ENCODE measurements around the gene MRPL40.

Gene MRPL40

DNA sequence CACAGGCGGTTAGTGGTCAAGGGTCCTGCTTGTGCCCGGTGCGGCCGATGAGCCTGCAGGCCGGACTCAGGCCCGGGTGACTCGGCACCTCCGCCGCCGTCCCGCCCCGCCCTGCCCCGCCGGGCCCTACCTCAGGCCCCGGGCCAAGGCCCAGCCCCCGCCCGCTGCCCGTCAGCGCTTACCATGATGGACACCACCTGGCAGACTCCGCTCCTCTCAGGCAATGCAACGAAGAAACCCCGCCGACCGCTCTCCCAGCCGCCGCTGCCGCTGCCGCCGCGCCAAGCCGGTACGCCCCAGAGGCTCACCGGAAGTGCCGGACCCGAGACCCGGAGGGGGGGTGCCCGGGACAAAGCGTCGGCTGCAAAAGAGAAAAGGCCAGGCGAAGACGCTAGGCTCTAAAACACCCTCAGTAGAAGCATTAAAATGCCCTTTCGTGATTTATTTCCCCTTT, 46.6 kb downstream of the MRPL40 start, which contains the start of gene UFD1 (continued):
- no peak for TF ChIP-seq SETDB1 (IDR thresholded peaks at IDR 0.05; ENCODE audit: insufficient read length, low read length)
- TF ChIP-seq ZNF362 (tag by site-specific recombination; IDR thresholded peaks at IDR 0.05), result no peak
- TF ChIP-seq HOXA7 (CRISPR knock-in tag; IDR thresholded peaks at IDR 0.05; ENCODE audit: borderline replicate concordance), result no peak
- TF ChIP-seq, protein P1, sequence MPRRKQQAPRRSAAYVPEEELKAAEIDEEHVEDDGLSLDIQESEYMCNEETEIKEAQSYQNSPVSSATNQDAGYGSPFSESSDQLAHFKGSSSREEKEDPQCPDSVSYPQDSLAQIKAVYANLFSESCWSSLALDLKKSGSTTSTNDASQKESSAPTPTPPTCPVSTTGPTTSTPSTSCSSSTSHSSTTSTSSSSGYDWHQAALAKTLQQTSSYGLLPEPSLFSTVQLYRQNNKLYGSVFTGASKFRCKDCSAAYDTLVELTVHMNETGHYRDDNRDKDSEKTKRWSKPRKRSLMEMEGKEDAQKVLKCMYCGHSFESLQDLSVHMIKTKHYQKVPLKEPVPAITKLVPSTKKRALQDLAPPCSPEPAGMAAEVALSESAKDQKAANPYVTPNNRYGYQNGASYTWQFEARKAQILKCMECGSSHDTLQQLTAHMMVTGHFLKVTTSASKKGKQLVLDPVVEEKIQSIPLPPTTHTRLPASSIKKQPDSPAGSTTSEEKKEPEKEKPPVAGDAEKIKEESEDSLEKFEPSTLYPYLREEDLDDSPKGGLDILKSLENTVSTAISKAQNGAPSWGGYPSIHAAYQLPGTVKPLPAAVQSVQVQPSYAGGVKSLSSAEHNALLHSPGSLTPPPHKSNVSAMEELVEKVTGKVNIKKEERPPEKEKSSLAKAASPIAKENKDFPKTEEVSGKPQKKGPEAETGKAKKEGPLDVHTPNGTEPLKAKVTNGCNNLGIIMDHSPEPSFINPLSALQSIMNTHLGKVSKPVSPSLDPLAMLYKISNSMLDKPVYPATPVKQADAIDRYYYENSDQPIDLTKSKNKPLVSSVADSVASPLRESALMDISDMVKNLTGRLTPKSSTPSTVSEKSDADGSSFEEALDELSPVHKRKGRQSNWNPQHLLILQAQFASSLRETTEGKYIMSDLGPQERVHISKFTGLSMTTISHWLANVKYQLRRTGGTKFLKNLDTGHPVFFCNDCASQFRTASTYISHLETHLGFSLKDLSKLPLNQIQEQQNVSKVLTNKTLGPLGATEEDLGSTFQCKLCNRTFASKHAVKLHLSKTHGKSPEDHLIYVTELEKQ (tag by site-specific recombination; IDR thresholded peaks at IDR 0.05; ENCODE audit: borderline replicate concordance), result no peak
- TF ChIP-seq SP3 (tag by site-specific recombination; IDR thresholded peaks at IDR 0.05), result no peak
- no peak for TF ChIP-seq ZNF214 (tag by site-specific recombination; IDR thresholded peaks at IDR 0.05; ENCODE audit: borderline replicate concordance)
- no peak for TF ChIP-seq ZNF747 (tag by site-specific recombination; IDR thresholded peaks at IDR 0.05)
- TF ChIP-seq ZNF292 (tag by site-specific recombination; IDR thresholded peaks at IDR 0.05; ENCODE audit: borderline replicate concordance, low read depth), result no peak
- TF ChIP-seq ZNF394 (tag by site-specific recombination; IDR thresholded peaks at IDR 0.05; ENCODE audit: borderline replicate concordance), result no peak
- peak; percentile 70 for TF ChIP-seq ZEB2 (tag by site-specific recombination; IDR thresholded peaks at IDR 0.05)
- TF ChIP-seq ZNF433 (tag by site-specific recombination; IDR thresholded peaks at IDR 0.05; ENCODE audit: low read depth), result no peak
- no peak for TF ChIP-seq HIC1 (tag by site-specific recombination; IDR thresholded peaks at IDR 0.05)
- TF ChIP-seq SCRT1 (tag by site-specific recombination; IDR thresholded peaks at IDR 0.05; ENCODE audit: borderline replicate concordance), result no peak
- no peak for TF ChIP-seq ZNF701 (tag by site-specific recombination; IDR thresholded peaks at IDR 0.05)
- TF ChIP-seq, protein P2, sequence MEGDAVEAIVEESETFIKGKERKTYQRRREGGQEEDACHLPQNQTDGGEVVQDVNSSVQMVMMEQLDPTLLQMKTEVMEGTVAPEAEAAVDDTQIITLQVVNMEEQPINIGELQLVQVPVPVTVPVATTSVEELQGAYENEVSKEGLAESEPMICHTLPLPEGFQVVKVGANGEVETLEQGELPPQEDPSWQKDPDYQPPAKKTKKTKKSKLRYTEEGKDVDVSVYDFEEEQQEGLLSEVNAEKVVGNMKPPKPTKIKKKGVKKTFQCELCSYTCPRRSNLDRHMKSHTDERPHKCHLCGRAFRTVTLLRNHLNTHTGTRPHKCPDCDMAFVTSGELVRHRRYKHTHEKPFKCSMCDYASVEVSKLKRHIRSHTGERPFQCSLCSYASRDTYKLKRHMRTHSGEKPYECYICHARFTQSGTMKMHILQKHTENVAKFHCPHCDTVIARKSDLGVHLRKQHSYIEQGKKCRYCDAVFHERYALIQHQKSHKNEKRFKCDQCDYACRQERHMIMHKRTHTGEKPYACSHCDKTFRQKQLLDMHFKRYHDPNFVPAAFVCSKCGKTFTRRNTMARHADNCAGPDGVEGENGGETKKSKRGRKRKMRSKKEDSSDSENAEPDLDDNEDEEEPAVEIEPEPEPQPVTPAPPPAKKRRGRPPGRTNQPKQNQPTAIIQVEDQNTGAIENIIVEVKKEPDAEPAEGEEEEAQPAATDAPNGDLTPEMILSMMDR (tag by site-specific recombination; IDR thresholded peaks at IDR 0.05), result no peak
- TF ChIP-seq ZNF501 (tag by site-specific recombination; IDR thresholded peaks at IDR 0.05), result 0 out of 2 replicates have a peak, but pooled peaks have one; percentile 26
- no peak for TF ChIP-seq ZNF626 (tag by site-specific recombination; IDR thresholded peaks at IDR 0.05)
- TF ChIP-seq ZNF311 (tag by site-specific recombination; IDR thresholded peaks at IDR 0.05; ENCODE audit: borderline replicate concordance), result no peak
- no peak for TF ChIP-seq ZNF555 (tag by site-specific recombination; conservative IDR thresholded peaks at IDR 0.05)
- no peak for TF ChIP-seq GLIS1 (tag by site-specific recombination; IDR thresholded peaks at IDR 0.05)
- peak; percentile 80 for TF ChIP-seq ZNF341 (tag by site-specific recombination; IDR thresholded peaks at IDR 0.05; ENCODE audit: low read depth)
- no peak for TF ChIP-seq YY2 (tag by site-specific recombination; IDR thresholded peaks at IDR 0.05)
- no peak for TF ChIP-seq OSR2 (tag by site-specific recombination; IDR thresholded peaks at IDR 0.05)
- TF ChIP-seq ZNF843 (tag by site-specific recombination; IDR thresholded peaks at IDR 0.05), result no peak
